H1 (cell line): ENCODE data around the gene ATG16L2. TPM values are rescaled to one million over a fixed set of nuclear protein-coding genes. Genes with fewer than 3 reads are reported as not detected.

Experiments used
- CTCF ChIA-PET: fragments of 300-600 bp; sonication (Branson Sonifier 250); formaldehyde crosslinking; loops from one replicate; lab custom pipeline; 2021; ENCODE audit not compliant: partially characterized antibody; lab: Charles Lee
- POLR2A ChIA-PET: fragments of 300-600 bp; sonication (Branson Sonifier 250); formaldehyde crosslinking; loops from one replicate; lab custom pipeline; 2021; ENCODE audit warnings: inconsistent platforms; ENCODE audit not compliant: partially characterized antibody; lab: Charles Lee
- DNase-seq, 2 experiments: peaks; one replicate each; pipeline versions ENCODE4 v3.0.0 to v3.0.0-alpha.2; 2010 to 2022; ENCODE audit warnings: low spot score in 2 of 2, low read depth in 1 of 2, mixed read lengths in 1 of 2
- FAIRE-seq: peaks from 2 replicates; lab custom pipeline; 2011; peaks lifted over from hg19 to GRCh38; lab: Jason Lieb, UNC
- H2AFZ ChIP-seq: 2 replicates; pipeline ENCODE4 v1.8.1; 2012; ENCODE audit warnings: low read length, inconsistent platforms
- H2AK5ac ChIP-seq: 2 replicates; pipeline ENCODE4 v1.6.1; 2013; ENCODE audit warnings: low read depth, low read length
- H2BK120ac ChIP-seq: replicated peaks from 2 replicates; pipeline ENCODE3; 2013; ENCODE audit warnings: low read depth, low read length, inconsistent platforms
- H2BK12ac ChIP-seq: 2 replicates; pipeline ENCODE4 v1.6.1; 2013; ENCODE audit warnings: low read depth, low read length
- H2BK15ac ChIP-seq: 2 replicates; pipeline ENCODE4 v1.6.1; 2013; ENCODE audit warnings: low read length
- H2BK20ac ChIP-seq: 2 replicates; pipeline ENCODE4 v1.6.1; 2013; ENCODE audit warnings: low read length
- H2BK5ac ChIP-seq: 2 replicates; pipeline ENCODE4 v1.6.1; 2013; ENCODE audit warnings: low read depth, low read length
- H3K14ac ChIP-seq: 2 replicates; pipeline ENCODE4 v1.6.1; 2013; ENCODE audit warnings: inconsistent platforms; ENCODE audit not compliant: insufficient read length
- H3K18ac ChIP-seq: 2 replicates; pipeline ENCODE4 v1.6.1; 2013; ENCODE audit warnings: low read length; ENCODE audit errors: extremely low read depth
- H3K23ac ChIP-seq: 2 replicates; pipeline ENCODE4 v1.6.1; 2013; ENCODE audit warnings: inconsistent platforms; ENCODE audit not compliant: insufficient read length
- H3K23me2 ChIP-seq: 2 replicates; pipeline ENCODE4 v1.6.1; 2013; ENCODE audit warnings: low read depth, low read length
- H3K27ac ChIP-seq: 2 replicates; pipeline ENCODE4 v1.6.1; 2011; ENCODE audit warnings: low read depth, low read length, inconsistent platforms
- H3K27me3 ChIP-seq, 4 experiments: replicated peaks in 1 of 4; 1 replicate in 1 of 4; 2 replicates in 3 of 4; pipeline versions ENCODE4 v1.6.1 to v1.8.1; 2011 to 2013; ENCODE audit warnings: low read length in 3 of 4, mild to moderate bottlenecking in 3 of 4, inconsistent platforms in 2 of 4, mixed read lengths in 2 of 4, moderate library complexity in 1 of 4; ENCODE audit not compliant: control insufficient read depth in 3 of 4, insufficient read depth in 3 of 4; ENCODE audit errors: extremely low read depth in 1 of 4
- H3K36me3 ChIP-seq, 4 experiments: 2 replicates each; pipeline versions ENCODE4 v1.6.1 to v1.8.1; 2011 to 2013; ENCODE audit warnings: mild to moderate bottlenecking in 4 of 4, low read length in 3 of 4, moderate library complexity in 2 of 4, control low read depth in 1 of 4, inconsistent platforms in 1 of 4; ENCODE audit not compliant: insufficient read depth in 4 of 4, control insufficient read depth in 2 of 4
- H3K4ac ChIP-seq: replicated peaks from 2 replicates; pipeline ENCODE3; 2013; ENCODE audit warnings: low read length, low read depth, mixed read lengths, inconsistent platforms; ENCODE audit not compliant: insufficient read length
- H3K4me1 ChIP-seq, 4 experiments: replicated peaks in 1 of 4; 1 replicate in 1 of 4; 2 replicates in 3 of 4; pipeline versions ENCODE4 v1.6.1 to v1.8.1; 2011 to 2013; ENCODE audit warnings: low read length in 3 of 4, inconsistent platforms in 2 of 4, mixed read lengths in 1 of 4; ENCODE audit not compliant: insufficient read depth in 4 of 4, control insufficient read depth in 3 of 4
- H3K4me2 ChIP-seq, 2 experiments: 2 replicates each; pipeline versions ENCODE4 v1.6.1 to v1.8.1; 2011 to 2013; ENCODE audit warnings: low read depth in 2 of 2, low read length in 2 of 2, control low read depth in 1 of 2, inconsistent platforms in 1 of 2, mild to moderate bottlenecking in 1 of 2; ENCODE audit not compliant: insufficient read depth in 1 of 2
- H3K4me3 ChIP-seq, 4 experiments: fragments of 200-600, 300-600 bp in 1 of 4; sonication (generic), shearing (Covaris generic), sonication (Bioruptor Twin) in 1 of 4; 2 replicates each; pipeline versions ENCODE4 v1.5.1 to v1.8.1; 2011 to 2016; ENCODE audit warnings: low read length in 4 of 4, low read depth in 3 of 4, control low read depth in 2 of 4, inconsistent platforms in 2 of 4, mild to moderate bottlenecking in 2 of 4, mixed read lengths in 1 of 4, moderate library complexity in 1 of 4; ENCODE audit not compliant: insufficient read depth in 2 of 4; ENCODE audit errors: extremely low read depth in 1 of 4
- H3K56ac ChIP-seq: replicated peaks from 2 replicates; pipeline ENCODE3; 2013; ENCODE audit warnings: low read depth, mild to moderate bottlenecking, mixed read lengths, low read length, inconsistent platforms; ENCODE audit not compliant: insufficient read length
- H3K79me1 ChIP-seq: 2 replicates; pipeline ENCODE4 v1.6.1; 2013; ENCODE audit warnings: low read depth, low read length, control low read depth
- H3K79me2 ChIP-seq, 2 experiments: 2 replicates each; pipeline versions ENCODE4 v1.6.1 to v1.8.1; 2012 to 2013; ENCODE audit warnings: low read length in 2 of 2, mild to moderate bottlenecking in 2 of 2, inconsistent platforms in 1 of 2; ENCODE audit not compliant: insufficient read depth in 2 of 2, control insufficient read depth in 1 of 2
- H3K9ac ChIP-seq, 4 experiments: replicated peaks in 1 of 4; 1 replicate in 1 of 4; 2 replicates in 3 of 4; pipeline versions ENCODE4 v1.6.1 to v1.8.1; 2011 to 2013; ENCODE audit warnings: low read depth in 3 of 4, low read length in 3 of 4, control low read depth in 2 of 4, mild to moderate bottlenecking in 2 of 4, moderate library complexity in 2 of 4, inconsistent platforms in 1 of 4; ENCODE audit errors: extremely low read depth in 1 of 4
- H3K9me3 ChIP-seq, 2 experiments: 2 replicates each; pipeline versions ENCODE4 v1.6.1 to v1.8.1; 2012 to 2013; ENCODE audit warnings: mild to moderate bottlenecking in 2 of 2, moderate library complexity in 2 of 2, control low read depth in 1 of 2, inconsistent platforms in 1 of 2, low read depth in 1 of 2, low read length in 1 of 2, mixed read lengths in 1 of 2; ENCODE audit not compliant: insufficient read depth in 2 of 2
- H4K20me1 ChIP-seq, 2 experiments: replicated peaks in 1 of 2; 2 replicates each; pipeline versions ENCODE3 to v1.8.1; 2011 to 2013; ENCODE audit warnings: inconsistent platforms in 2 of 2, low read length in 2 of 2, mild to moderate bottlenecking in 1 of 2; ENCODE audit not compliant: insufficient read depth in 2 of 2, control insufficient read depth in 1 of 2
- H4K5ac ChIP-seq: 2 replicates; pipeline ENCODE4 v1.6.1; 2013; ENCODE audit warnings: low read length, low read depth, mixed read lengths, inconsistent platforms; ENCODE audit not compliant: insufficient read length
- H4K8ac ChIP-seq: 2 replicates; pipeline ENCODE4 v1.8.0; 2013; ENCODE audit warnings: mild to moderate bottlenecking, moderate library complexity, low read length, inconsistent platforms; ENCODE audit not compliant: insufficient read depth; ENCODE audit errors: extremely low read depth
- H4K91ac ChIP-seq: replicated peaks from 2 replicates; pipeline ENCODE3; 2013; ENCODE audit warnings: low read length, mixed read lengths, inconsistent platforms; ENCODE audit not compliant: insufficient read length
- CHD2 ChIP-seq: IDR thresholded peaks from 2 replicates; pipeline ENCODE4 v1.6.1; 2012; ENCODE audit warnings: low read length, improper control_type of control experiment
- CREB1 ChIP-seq: IDR thresholded peaks from 2 replicates; pipeline ENCODE4 v1.6.1; 2012; ENCODE audit warnings: inconsistent platforms
- NRF1 ChIP-seq: IDR thresholded peaks from 2 replicates; pipeline ENCODE4 v1.6.1; 2011; ENCODE audit warnings: mild to moderate bottlenecking, low read depth, low read length, improper control_type of control experiment
- RNF2 ChIP-seq: fragments of 200-900, 300-1000 bp; sonication (generic); IDR thresholded peaks from 2 replicates; pipeline ENCODE4 v1.7.1; 2016; ENCODE audit warnings: borderline replicate concordance, low read depth, mild to moderate bottlenecking, antibody characterized with exemption, low read length; ENCODE audit not compliant: poor library complexity, severe bottlenecking; ENCODE audit errors: missing control alignments
- SUZ12 ChIP-seq: fragments of 200-600 bp; sonication (generic); IDR thresholded peaks from 2 replicates; pipeline ENCODE4 v1.6.1; 2012; ENCODE audit warnings: mild to moderate bottlenecking, inconsistent platforms, low read length, moderate library complexity, mixed read lengths
- WGBS, 2 experiments: shearing (Covaris generic) in 1 of 2; methylation state at CpG; one replicate each; pipeline versions ENCODE4 v1.1.6 to v1.1.7; 2013 to 2015; ENCODE audit warnings: low lambda C conversion rate in 2 of 2, mixed read lengths in 2 of 2, inconsistent platforms in 1 of 2, low coverage in 1 of 2, missing lambda C conversion rate in 1 of 2; ENCODE audit not compliant: insufficient replicate concordance in 2 of 2, insufficient coverage in 1 of 2, insufficient read length in 1 of 2; ENCODE audit errors: extremely low coverage in 1 of 2, missing lambda C conversion rate in 1 of 2; 5-methylcytosine and 5-hydroxymethylcytosine counted together
- polyA plus RNA-seq, 7 experiments: library from polyadenylated mRNA; depleted of rRNA in 3 of 7; stranded (reverse) in 5 of 7; unstranded in 2 of 7; fragments of >200 nt in 5 of 7; fragments of 200-250 nt in 2 of 7; gene quantifications; 1 replicate in 5 of 7; 2 replicates in 1 of 7; 4 replicates in 1 of 7; pipeline versions ENCODE4 v1.2.1 to v1.2.3, GENCODE V29; 2011 to 2013; ENCODE audit warnings: missing spikeins in 2 of 7, mixed read lengths in 2 of 7
- total RNA-seq: library from RNA; stranded (reverse); fragmentation: NEBNext Ultra II Directional; extraction: Animal tissue kit (Norgen Biotek cat#: 25700); gene quantifications from 2 replicates; pipeline ENCODE4 v1.2.1, GENCODE V29; 2021

The ATG16L2 gene
- total and polyA plus RNA-seq, 2 of the 8 experiments (the other 6 are each of a cell fraction or from before 2014, with no cell fraction given): 11.0 to 18.5 TPM

- POLR2A ChIA-PET: interaction anchor here (0.8 kb wide), 1 partner anchor 31 kb away, joined by 3 read pairs; no protein-coding TSS in a partner anchor
- peaks cover 0 to 2% (median 2%) of the 10 kb centered on the region in 4 experiments; a peak in 4 of 7 replicates for H3K4me1 ChIP-seq
- CTCF ChIA-PET: interaction anchor here (1.3 to 4.4 kb wide), 5 partner anchors 9 to 404 kb away, joined by 3 to 16 read pairs (median 4); no protein-coding TSS in a partner anchor
- H3K27me3 ChIP-seq: no peaks in the 10 kb centered on the region
- H2BK20ac ChIP-seq: no peak overlapping the region
- no peak overlapping the region for H3K4ac ChIP-seq
- no peaks in the 10 kb centered on the region for H3K23me2 ChIP-seq
- H4K5ac ChIP-seq: no peak overlapping the region
- no peak overlapping the region for H3K4me2 ChIP-seq
- no peak for TF ChIP-seq CREB1
- no peak for TF ChIP-seq SUZ12
- TF ChIP-seq NRF1: no peak
- TF ChIP-seq CHD2: no peak
- TF ChIP-seq RNF2: no peak
- no peak overlapping the region for H4K91ac ChIP-seq
- H3K9me3 ChIP-seq: no peaks in the 10 kb centered on the region
- no peak overlapping the region for H3K9ac ChIP-seq
- H3K18ac ChIP-seq: no peak overlapping the region
- no peak overlapping the region for H3K27ac ChIP-seq
- no peaks in the 10 kb centered on the region for H3K79me2 ChIP-seq
- H2BK15ac ChIP-seq: no peak overlapping the region
- H3K4me3 ChIP-seq: no peak overlapping the region
- H2AFZ ChIP-seq: no peak overlapping the region
- H3K23ac ChIP-seq: no peak overlapping the region
- no peak overlapping the region for H3K56ac ChIP-seq
- H3K79me1 ChIP-seq: no peaks in the 10 kb centered on the region; the same call in 1 of the 2 replicates
- H2BK120ac ChIP-seq: no peak overlapping the region
- no peak overlapping the region for H2BK12ac ChIP-seq
- no peak overlapping the region for H2BK5ac ChIP-seq
- no peaks in the 10 kb centered on the region for H3K36me3 ChIP-seq
- no peak overlapping the region for H4K8ac ChIP-seq
- 84% methylated on average over 6 of the region's 6 CpGs; no CpG with 5 or more reads in 1 of the 2 experiments for WGBS, 2 experiments
- DNase-seq (no peak), FAIRE-seq (no peak)
- no peak overlapping the region for H3K14ac ChIP-seq
- H4K20me1 ChIP-seq: no peaks in the 10 kb centered on the region
- H2AK5ac ChIP-seq: no peak overlapping the region
These were observed 40.5 kb upstream of the ATG16L2 start for GRCh38 chr11:72773696-72774095.
